Nephron progenitor cell (in vitro differentiated cells): Measurements from ENCODE around the gene TUBB2B.

ENCODE experiments used
- DNase-seq: peaks from one replicate; pipeline ENCODE4 v3.0.0; 2021
- H3K27ac Mint-ChIP-seq: 2 replicates; pipeline ENCODE4 v1.8.0; 2021; ENCODE audit warnings: mild to moderate bottlenecking, moderate library complexity, mixed read lengths
- H3K27me3 Mint-ChIP-seq: 2 replicates; pipeline ENCODE4 v1.8.0; 2021; ENCODE audit warnings: mild to moderate bottlenecking, low read depth, mixed read lengths; ENCODE audit not compliant: poor library complexity
- H3K36me3 Mint-ChIP-seq: 2 replicates; pipeline ENCODE4 v1.8.0; 2021; ENCODE audit warnings: low read depth, mixed read lengths
- H3K4me1 Mint-ChIP-seq: 2 replicates; pipeline ENCODE4 v1.8.0; 2021; ENCODE audit warnings: mixed read lengths
- H3K4me3 Mint-ChIP-seq: 2 replicates; pipeline ENCODE4 v1.8.0; 2021; ENCODE audit warnings: mild to moderate bottlenecking, moderate library complexity, mixed read lengths
- H3K9me3 Mint-ChIP-seq: 2 replicates; pipeline ENCODE4 v1.8.0; 2021; ENCODE audit warnings: mild to moderate bottlenecking, moderate library complexity, mixed read lengths
- CTCF ChIP-seq: fragments of 200-600 bp; sonication (generic); IDR thresholded peaks from 2 replicates; pipeline ENCODE4 v1.5.0; 2021; ENCODE audit warnings: antibody characterized with exemption

Gene TUBB2B

GRCh38 chr6:3260772-3261517, 33.5 kb upstream of the TUBB2B start:
- Mint-ChIP-seq H3K4me1 (peaks cover 36% of the 10 kb centered on the region), H3K27ac (peak overlapping the region; percentile 73)

GRCh38 chr6:3260296-3260695, 32.8 kb upstream of the TUBB2B start:
- H3K36me3 Mint-ChIP-seq = peaks cover 12% of the 10 kb centered on the region
- H3K27me3 Mint-ChIP-seq = peaks cover 7% of the 10 kb centered on the region
- no peak for TF ChIP-seq CTCF
- no peak overlapping the region for H3K27ac Mint-ChIP-seq
- no peaks in the 10 kb centered on the region for H3K9me3 Mint-ChIP-seq
- peak overlapping the region; percentile 63 for H3K4me3 Mint-ChIP-seq
- DNase-seq = no peak
- H3K4me1 Mint-ChIP-seq = peaks cover 36% of the 10 kb centered on the region

More at GRCh38 chr6:3260772-3261517, 33.5 kb upstream of the TUBB2B start:
- no peak for DNase-seq
- H3K4me3 Mint-ChIP-seq = peak overlapping the region; percentile 63
- peaks cover 9% of the 10 kb centered on the region for H3K36me3 Mint-ChIP-seq
- no peak for TF ChIP-seq CTCF
- peaks cover 7% of the 10 kb centered on the region for H3K27me3 Mint-ChIP-seq
- no peaks in the 10 kb centered on the region for H3K9me3 Mint-ChIP-seq

DNA sequence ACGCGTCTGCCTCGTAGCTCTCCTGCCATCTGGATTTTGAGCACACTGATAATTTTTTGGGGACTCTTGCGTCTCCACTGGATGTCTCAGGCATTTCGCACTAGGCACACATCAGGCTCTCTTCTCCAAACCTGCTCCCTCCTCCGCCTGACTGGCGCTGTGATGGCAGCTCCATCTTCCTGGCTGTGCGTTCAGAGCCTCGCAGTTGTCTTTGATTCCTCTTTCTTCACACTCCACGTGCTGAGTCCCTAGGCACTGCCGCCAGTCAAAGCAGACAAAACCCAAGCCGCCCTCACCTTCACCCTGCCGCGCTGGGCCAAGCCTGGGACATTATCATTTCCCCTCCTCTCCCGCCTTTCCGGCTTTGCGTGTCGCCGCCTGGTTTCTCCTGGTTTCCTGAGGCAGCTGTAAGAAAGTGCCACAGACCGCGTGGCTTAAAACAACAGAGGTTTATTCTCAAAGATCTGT, 32.1 kb upstream of the TUBB2B start:
- Mint-ChIP-seq H3K27me3 (peaks cover 7% of the 10 kb centered on the region), H3K4me3 (peak overlapping the region; percentile 95), H3K4me1 (peaks cover 36% of the 10 kb centered on the region), H3K27ac (no peak overlapping the region), H3K9me3 (no peaks in the 10 kb centered on the region), H3K36me3 (peaks cover 12% of the 10 kb centered on the region)
- no peak for TF ChIP-seq CTCF
- DNase-seq = peak; percentile 36

DNA sequence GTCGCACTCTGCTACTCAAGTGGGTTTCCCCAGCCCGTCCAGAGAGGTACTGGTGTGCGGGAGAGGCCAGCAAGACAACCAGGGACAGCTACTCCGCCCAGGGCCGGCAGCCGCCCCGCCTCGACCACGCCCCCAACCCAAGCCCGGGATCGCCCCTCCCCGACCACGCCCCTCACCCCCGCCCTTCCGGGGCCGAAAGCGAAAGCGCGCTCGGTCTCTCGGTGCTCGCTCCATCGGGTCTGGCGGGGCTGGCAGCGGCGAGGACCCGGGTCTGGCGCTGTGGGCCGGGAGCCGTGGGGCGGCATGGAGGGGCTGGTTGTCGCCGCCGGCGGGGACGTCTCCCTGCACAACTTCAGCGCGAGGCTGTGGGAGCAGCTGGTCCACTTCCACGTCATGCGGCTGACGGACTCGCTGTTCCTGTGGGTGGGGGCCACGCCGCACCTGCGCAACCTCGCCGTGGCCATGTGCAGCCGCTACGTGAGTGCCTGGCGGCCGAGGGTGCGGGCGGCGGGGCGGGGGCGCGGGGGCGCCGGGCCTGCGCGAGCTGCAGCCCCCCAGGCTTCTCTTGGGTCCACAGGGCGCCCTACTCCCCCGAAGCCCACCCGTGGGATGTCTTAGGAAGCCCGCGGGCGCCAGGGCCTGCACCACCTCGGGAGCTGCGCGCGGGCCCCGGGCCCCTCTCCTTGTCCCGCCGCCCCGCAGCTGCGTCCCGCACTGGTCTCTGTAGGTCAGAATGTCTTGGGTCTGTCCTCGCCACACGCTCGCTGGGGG, 31.5 kb upstream of the TUBB2B start, which contains the start of gene PSMG4:
Gene PSMG4 (plus strand): TSS at position 228 of the 771 bp plus-strand sequence. CDS start 76 bp downstream, at position 304.
- Mint-ChIP-seq H3K9me3 (no peaks in the 10 kb centered on the region), H3K4me3 (peak within 1 kb of the TSS; percentile 95), H3K4me1 (peaks cover 36% of the 10 kb centered on the region), H3K27ac (no peak within 1 kb of the TSS), H3K27me3 (peaks cover 7% of the 10 kb centered on the region), H3K36me3 (peaks cover 16% of the 10 kb centered on the region)
- peak; percentile 99 for DNase-seq
- TF ChIP-seq CTCF = no peak

DNA sequence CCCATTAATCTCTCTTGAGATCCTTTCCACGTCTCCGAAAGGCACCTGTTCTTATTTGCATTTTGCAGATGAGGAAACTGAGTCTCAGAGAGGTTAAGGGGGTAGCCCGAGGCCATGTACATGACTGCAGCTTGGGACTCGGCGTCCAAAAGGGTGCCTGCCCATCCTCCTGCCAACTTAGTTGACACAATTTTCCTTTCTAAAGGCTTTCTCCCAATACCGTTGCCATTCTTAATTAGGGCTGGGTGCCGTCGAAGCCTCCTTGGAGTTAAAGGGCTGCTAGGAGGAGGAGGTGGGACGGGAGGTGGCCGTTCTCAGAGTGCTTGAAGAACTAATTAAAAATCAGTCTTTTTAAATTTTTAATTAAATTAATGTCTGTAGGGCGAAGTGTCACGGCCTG, 30.7 kb upstream of the TUBB2B start:
- H3K27ac Mint-ChIP-seq = no peak overlapping the region
- no peaks in the 10 kb centered on the region for H3K9me3 Mint-ChIP-seq
- H3K27me3 Mint-ChIP-seq = peaks cover 9% of the 10 kb centered on the region
- DNase-seq = no peak
- no peak for TF ChIP-seq CTCF
- H3K4me3 Mint-ChIP-seq = peak overlapping the region; percentile 69
- H3K36me3 Mint-ChIP-seq = peaks cover 16% of the 10 kb centered on the region
- H3K4me1 Mint-ChIP-seq = peaks cover 32% of the 10 kb centered on the region
